SK-N-SH (cell line): ENCODE data around the gene RIPPLY3.

Source experiments
- ELF1 ChIP-seq: IDR thresholded peaks from 2 replicates; pipeline ENCODE4 v1.4.0; 2012
- FOXJ3 ChIP-seq: sonication (generic); formaldehyde crosslinking; IDR thresholded peaks from 2 replicates; pipeline ENCODE4 v1.5.1; 2020; ENCODE audit warnings: mild to moderate bottlenecking, missing genetic modification reagents
- GABPA ChIP-seq: IDR thresholded peaks from 2 replicates; pipeline ENCODE4 v1.4.0; 2012; ENCODE audit warnings: low read depth, mild to moderate bottlenecking
- JUND ChIP-seq: IDR thresholded peaks from 2 replicates; pipeline ENCODE4 v1.4.0; 2012
- NFIC ChIP-seq: IDR thresholded peaks from 2 replicates; pipeline ENCODE4 v1.4.0; 2012; ENCODE audit warnings: borderline replicate concordance
- RFX5 ChIP-seq: IDR thresholded peaks from 2 replicates; pipeline ENCODE4 v1.6.1; 2012; ENCODE audit warnings: mild to moderate bottlenecking, improper control_type of control experiment, low read length
- SIN3A ChIP-seq: IDR thresholded peaks from 2 replicates; pipeline ENCODE4 v1.6.1; 2012; ENCODE audit warnings: low read depth, mild to moderate bottlenecking, low read length, moderate library complexity, borderline replicate concordance
- TCF12 ChIP-seq: IDR thresholded peaks from 2 replicates; pipeline ENCODE4 v1.4.0; 2012
- TEAD4 ChIP-seq: IDR thresholded peaks from 2 replicates; pipeline ENCODE4 v1.4.0; 2012; ENCODE audit warnings: mild to moderate bottlenecking, borderline replicate concordance; ENCODE audit not compliant: insufficient read depth
- YY1 ChIP-seq: IDR thresholded peaks from 2 replicates; pipeline ENCODE4 v1.4.0; 2012; ENCODE audit warnings: low read depth, mild to moderate bottlenecking
- TF ChIP-seq, protein P1 (sequence below): fragments of 200-600 bp; sonication (generic); IDR thresholded peaks from 2 replicates; pipeline ENCODE4 v1.6.1; 2017; ENCODE audit warnings: antibody characterized with exemption, mild to moderate bottlenecking, moderate library complexity
- TF ChIP-seq, protein P2 (sequence below): fragments of 150-350 bp; IDR thresholded peaks from 2 replicates; pipeline ENCODE4 v1.6.1; 2017; ENCODE audit warnings: antibody characterized with exemption, low read length, low read depth, borderline replicate concordance
- TF ChIP-seq, protein P3 (sequence below): IDR thresholded peaks from 2 replicates; pipeline ENCODE4 v1.4.0; 2012; ENCODE audit warnings: low read depth
- TF ChIP-seq, protein P4 (sequence below): IDR thresholded peaks from 2 replicates; pipeline ENCODE4 v1.4.0; 2012; ENCODE audit warnings: low read depth, borderline replicate concordance

DNA sequence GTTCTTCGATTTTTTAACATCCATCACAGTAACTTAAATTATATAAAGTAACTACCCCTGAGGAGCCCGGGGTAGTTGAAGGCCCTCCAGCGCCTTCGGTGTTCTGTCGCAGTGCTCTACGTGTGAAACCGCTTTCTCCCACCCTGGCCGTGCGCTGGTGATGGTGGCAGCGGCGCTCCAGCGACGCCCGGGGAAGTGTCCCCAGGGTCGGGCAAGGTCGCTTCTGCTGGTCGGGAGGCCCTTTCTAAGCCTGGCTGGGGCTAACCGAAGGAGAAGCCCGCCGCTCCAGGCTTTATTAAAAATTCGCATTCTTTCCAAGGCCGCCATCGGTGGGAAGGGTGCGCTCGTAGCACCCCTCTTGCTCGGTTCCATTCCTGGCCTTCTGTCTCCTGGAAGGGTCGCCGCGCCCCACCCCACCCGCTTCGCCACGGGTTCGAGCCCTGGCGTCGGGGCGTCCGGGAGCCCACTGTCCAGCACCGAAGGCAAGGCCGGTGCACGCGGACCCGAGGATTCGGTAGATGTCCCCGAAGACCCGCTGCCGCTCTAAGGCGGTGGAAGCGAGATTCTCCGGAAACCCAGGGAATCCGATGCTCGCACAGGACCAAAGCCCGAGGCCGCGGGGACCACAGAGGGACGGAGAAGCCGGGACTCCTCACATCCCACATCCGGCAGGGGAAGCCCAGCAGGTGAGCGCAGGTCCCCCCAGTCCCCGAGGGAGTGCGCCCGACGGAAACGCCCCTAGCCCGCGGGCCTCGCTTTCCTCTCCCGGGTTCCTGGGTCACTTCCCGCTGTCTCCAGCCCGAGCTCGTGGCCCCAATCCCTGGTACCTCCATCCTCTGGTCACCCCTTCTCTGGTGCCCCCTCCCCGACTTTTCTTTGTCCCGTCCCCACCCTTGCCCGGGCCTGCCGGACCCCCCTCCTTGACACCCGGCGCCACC, 685 bp upstream of the RIPPLY3 start:
- TF ChIP-seq, protein P1, sequence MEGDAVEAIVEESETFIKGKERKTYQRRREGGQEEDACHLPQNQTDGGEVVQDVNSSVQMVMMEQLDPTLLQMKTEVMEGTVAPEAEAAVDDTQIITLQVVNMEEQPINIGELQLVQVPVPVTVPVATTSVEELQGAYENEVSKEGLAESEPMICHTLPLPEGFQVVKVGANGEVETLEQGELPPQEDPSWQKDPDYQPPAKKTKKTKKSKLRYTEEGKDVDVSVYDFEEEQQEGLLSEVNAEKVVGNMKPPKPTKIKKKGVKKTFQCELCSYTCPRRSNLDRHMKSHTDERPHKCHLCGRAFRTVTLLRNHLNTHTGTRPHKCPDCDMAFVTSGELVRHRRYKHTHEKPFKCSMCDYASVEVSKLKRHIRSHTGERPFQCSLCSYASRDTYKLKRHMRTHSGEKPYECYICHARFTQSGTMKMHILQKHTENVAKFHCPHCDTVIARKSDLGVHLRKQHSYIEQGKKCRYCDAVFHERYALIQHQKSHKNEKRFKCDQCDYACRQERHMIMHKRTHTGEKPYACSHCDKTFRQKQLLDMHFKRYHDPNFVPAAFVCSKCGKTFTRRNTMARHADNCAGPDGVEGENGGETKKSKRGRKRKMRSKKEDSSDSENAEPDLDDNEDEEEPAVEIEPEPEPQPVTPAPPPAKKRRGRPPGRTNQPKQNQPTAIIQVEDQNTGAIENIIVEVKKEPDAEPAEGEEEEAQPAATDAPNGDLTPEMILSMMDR: no peak
- TF ChIP-seq JUND (no peak), GABPA (no peak), TCF12 (no peak), FOXJ3 (CRISPR knock-in tag) (no peak), ELF1 (no peak), TEAD4 (no peak), RFX5 (no peak), SIN3A (no peak), YY1 (no peak), NFIC (no peak)
- TF ChIP-seq, protein P2, sequence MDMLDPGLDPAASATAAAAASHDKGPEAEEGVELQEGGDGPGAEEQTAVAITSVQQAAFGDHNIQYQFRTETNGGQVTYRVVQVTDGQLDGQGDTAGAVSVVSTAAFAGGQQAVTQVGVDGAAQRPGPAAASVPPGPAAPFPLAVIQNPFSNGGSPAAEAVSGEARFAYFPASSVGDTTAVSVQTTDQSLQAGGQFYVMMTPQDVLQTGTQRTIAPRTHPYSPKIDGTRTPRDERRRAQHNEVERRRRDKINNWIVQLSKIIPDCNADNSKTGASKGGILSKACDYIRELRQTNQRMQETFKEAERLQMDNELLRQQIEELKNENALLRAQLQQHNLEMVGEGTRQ: no peak
- TF ChIP-seq, protein P3, sequence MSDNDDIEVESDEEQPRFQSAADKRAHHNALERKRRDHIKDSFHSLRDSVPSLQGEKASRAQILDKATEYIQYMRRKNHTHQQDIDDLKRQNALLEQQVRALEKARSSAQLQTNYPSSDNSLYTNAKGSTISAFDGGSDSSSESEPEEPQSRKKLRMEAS: no peak
- TF ChIP-seq, protein P4, sequence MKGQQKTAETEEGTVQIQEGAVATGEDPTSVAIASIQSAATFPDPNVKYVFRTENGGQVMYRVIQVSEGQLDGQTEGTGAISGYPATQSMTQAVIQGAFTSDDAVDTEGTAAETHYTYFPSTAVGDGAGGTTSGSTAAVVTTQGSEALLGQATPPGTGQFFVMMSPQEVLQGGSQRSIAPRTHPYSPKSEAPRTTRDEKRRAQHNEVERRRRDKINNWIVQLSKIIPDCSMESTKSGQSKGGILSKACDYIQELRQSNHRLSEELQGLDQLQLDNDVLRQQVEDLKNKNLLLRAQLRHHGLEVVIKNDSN: no peak
